NCI-H510A (cell line): ENCODE results near the gene ODF2.
"Not testable (repeated sequence)": the region's sequence is repeated elsewhere in the genome, so short reads cannot be mapped to it uniquely, and the experiment has no call there.

Experiments used
- DNase-seq: peaks from one replicate; lab custom pipeline; 2025; lab: John Stamatoyannopoulos, UW

Gene ODF2

DNA sequence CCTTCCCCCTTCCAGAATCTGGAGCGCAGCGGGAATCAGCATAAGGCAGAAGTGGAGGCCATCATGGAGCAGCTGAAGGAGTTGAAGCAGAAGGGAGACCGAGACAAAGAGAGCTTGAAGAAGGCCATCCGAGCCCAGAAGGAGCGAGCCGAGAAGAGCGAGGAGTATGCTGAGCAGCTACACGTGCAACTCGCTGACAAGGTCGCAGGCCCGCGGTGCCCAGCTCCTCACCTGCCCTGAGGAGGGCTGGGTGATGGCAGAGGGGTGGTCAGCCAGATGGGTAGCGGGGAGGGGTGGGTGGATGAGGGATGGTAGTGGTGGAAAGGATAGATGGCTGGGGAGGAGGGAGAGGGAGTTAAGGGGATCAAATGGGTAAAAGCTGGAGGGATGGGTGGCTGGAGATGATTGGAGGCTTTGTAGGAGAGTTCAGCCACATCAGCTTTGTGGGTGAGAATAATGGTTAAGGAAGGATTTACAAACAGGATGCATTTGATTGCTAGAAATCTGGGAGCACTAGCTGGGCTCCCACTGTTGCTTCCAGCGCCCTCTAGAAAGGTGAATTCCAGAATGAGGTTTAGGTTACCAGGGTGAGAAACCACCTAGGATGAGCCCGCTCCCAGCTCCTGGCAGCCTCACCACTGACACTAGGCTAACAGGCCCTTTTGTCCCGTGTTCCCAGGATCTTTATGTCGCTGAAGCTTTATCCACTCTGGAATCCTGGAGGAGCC is 29.0 kb downstream of the ODF2 start:
- no peak for DNase-seq

DNA sequence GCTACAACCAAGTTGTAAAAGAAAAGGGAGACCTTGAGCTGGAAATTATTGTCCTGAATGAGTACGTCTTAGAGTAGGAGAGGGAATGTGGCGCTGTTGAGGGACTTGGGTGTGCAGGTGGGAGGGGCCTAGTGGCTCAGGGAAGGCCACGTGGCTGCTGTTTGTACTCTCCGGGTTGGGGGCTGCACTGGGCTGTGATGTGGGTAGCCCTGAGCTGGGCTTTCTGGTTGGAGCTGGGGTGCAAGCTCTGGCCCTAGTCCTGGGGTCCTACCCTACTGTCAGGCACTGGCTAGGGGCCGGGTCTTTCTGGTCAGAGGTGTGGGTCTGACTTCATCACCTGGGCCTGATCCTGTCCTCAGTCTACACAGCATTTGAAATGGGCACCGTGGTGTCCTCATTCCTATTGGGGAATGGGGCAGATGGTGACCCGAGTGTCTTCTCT is 29.6 kb downstream of the ODF2 start:
- no peak for DNase-seq

DNA sequence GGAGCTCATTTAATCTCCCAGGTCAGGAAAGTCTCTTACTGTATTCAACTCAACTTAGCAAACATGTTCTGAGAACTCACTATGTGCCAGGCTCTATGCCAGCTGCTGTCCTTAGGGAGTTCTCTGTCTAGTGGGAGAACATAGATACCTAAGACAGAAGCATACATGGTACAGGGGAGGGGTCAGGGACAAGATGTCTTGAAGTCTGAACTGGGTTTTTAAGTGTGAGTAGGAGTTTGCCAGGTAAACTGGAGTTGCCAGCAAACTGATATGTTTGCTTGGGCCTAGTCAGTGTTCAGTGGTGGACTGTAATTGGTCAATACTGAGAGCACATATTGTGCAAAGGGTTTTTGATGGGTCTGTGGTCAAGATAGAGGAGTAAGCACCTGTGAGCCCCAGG is 30.4 kb downstream of the ODF2 start:
- no peak for DNase-seq

DNA sequence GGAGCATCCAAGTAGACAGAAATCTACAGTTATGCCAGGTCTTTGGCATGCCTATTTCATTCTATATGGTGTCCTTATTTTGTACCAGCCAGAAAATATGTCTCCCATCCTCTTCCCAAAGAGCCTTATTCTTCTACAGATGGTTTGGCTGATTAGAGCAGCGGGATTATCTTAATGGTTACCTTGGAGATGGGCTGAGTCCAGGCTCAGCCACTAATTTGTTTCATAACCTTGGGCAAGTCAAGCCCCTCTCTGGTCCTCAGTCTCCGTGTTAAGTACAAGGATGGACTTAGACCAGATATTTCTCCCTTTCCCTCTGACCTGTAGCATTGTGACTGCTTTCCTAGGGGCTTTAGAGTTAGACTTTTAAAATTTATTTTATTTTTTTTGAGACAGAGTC is 37.6 kb downstream of the ODF2 start:
- DNase-seq, result no peak

DNA sequence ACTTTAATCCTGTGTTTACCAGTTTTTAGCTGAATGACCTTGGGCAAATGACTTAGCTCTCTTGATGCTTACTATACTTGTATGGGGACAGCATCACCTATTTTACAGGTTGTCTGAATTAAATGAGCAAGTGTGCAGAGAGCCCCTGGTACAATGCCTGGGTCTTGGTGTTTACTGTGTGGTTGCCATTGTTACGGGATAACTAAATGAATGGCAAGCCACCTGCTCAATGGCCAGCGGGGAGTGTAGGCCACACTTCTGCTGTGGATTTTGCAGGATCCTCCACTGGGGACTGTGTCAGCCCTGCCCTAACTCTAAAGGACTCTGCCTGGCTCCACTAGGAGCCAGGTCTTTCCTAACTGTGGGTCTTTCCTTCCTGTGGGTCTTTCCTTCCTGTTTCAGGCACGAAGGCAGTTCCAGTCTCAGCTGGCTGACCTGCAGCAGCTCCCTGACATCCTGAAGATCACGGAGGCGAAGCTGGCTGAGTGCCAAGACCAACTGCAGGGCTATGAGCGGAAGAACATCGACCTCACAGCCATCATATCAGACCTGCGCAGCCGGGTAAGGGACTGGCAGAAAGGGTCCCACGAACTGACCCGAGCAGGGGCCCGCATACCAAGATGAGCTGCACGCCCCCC is 38.4 kb downstream of the ODF2 start:
- peak; percentile 58 for DNase-seq

DNA sequence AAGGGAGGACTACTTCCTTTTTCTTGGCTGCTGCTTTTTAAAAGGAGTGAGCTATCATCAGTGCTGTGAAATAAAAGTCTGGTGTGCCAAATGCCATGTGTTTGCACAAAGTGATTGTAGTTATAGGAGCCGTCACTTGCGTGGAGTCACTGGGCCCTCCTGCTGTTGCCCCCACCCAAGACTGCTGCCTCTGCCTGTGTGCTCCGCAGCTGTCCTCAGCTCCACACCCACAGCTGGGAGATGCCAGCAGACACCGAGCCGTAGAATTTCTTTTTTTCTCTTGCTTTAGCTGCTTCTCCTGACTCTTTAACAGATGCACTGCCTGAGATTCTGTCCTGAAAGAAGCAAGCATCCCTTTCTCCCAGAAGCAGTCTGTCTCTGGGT is 38.9 kb downstream of the ODF2 start:
- no peak for DNase-seq

DNA sequence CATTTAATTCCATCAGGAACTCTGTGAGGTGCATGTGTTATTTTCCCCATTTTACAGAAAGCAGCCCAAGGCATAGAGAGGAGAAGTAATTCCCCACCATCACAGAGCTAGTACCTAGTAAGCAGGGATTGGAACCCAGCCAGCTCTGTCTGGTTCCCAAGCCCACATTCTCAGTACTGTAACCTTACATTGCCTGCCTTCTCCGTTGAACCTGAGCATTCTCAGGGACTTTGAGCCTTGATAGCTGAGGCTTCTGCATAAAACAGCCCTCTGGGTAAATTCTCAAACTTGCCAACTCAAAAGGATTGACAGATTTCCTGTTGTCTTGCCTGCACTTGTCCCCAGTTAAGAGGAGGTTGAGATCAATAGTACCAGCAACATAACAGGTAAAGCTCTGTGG is 39.5 kb downstream of the ODF2 start:
- DNase-seq, result no peak

DNA sequence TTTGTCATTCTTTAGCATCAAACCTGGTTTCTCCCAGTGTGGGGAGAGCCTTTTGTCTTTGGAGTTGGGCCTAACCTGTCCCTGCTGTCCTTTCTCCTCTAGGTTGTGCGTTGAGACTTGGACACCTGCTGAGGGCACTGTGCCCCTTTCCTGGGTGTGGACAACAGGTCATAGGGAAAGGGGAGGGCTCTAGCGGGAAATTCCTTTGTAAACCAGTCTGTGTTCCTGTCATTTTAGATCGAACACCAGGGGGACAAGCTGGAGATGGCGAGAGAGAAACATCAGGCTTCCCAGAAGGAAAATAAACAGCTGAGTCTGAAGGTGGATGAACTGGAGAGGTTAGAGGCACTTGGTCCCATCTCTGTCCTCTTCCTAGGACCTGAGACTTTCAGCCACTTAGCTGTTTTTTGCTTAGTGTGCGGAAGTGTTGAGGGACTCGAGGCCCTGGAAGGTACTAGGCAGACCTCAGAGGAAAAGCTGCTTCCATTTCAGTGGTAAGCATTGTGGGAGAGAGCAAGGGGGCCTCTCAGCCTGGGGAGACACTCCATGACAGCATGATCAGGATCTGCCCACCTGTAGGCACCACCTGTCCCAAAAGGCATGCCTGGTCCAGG is 40.1 kb downstream of the ODF2 start:
- DNase-seq, result no peak

DNA sequence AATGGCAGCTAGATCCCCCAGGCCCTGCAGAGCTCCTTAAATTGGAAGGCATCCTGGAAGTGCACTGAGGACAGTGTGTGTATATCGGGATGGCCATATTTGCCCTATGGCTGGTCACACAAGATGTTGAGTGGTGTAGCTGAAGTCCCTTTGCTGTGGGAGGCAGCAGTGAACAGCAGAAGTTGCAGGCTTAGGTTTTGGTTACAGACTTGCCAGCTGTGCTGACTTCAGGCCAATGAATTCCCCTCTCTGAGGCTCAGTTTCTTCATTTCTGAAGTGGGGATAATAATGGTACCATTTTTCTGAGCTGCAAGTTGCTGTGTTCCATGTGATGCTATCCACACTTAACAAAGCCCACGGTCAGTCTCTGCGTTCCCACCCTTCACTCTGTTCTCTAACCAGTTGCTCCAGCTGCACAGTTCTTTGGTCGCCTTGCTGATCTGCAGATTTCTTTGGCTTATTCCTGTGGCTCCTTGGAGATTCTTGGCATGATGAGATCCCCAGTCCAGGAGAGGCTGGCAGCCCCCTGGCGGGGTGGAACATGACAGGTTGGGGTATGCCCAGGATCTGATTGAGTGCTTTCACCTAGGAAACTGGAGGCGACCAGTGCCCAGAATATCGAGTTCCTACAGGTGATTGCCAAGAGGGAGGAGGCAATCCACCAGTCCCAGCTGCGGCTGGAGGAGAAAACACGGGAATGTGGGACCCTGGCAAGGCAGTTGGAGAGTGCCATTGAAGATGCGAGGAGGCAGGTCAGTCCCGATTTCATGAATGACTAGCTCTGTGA is 42.2 kb downstream of the ODF2 start:
- no peak for DNase-seq

DNA sequence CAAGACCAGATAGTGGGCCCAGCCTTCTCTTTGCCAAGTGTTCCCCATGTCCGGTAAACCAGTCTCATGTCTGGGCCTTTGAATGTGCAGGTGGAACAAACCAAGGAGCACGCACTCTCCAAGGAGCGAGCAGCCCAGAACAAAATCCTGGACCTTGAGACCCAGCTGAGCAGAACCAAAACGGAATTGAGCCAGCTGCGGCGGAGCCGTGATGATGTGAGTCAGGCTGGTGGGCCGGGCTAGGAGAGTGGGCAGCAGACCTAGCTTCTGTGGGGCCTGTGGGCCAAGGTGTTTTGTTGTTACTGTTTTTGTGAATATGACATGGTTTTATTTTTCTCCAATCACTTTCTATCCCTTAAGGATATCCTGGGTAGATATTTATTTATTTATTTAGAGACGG is 43.1 kb downstream of the ODF2 start:
- DNase-seq, result no peak

DNA sequence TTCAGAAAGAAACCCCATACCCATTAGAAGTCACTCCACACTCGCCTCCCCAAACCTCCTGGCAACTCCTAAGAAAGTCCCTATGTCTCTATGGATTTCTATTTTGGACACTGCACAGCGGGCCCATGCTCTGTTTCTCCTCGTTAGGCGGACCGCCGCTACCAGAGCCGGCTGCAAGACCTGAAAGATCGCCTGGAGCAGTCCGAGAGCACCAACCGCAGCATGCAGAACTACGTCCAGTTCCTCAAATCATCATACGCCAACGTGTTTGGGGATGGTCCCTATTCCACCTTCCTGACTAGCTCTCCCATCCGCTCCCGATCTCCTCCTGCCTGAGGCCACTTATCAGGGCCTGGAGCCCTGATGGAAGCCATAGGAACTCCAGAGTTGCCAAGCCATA is 44.1 kb downstream of the ODF2 start:
- no peak for DNase-seq

DNA sequence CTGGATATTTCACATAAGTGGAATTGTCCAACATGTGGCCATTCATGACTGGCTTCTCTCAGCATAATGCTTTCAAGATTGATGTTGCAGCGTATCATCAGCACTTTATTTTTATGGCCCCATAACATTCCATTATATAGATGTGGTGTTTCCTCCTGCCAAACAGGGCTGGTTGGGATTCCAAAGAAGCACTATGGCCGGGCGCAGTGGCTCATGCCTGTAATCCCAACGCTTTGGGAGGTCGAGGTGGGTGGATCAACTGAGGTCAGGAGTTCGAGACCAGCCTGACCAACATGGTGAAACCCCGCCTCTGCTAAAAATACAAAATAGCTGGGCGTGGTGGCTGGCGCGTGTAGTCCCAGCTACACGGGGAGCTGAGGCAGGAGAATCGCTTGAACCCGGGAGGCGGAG is 47.6 kb downstream of the ODF2 start:
- DNase-seq, result not testable (repeated sequence)

DNA sequence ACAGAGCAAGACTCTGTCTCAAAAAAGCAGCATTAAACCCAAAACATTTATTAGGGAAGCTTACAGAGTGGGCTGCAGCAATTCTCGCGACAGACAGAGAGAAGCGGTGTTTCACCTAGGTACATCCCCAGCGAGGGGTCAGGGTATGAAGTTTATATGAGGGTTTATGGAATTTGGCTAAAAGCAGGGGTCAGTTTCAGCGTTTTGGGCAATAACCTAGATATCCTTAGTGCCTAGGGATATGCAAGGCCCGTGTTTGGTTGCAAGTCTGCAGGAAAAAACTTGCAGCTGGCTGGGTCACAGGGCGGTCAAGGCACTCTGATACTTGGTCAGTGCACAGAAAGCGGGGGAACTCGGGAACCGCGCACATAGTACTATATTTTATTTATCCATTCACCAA is 48.1 kb downstream of the ODF2 start:
- DNase-seq, result no peak

DNA sequence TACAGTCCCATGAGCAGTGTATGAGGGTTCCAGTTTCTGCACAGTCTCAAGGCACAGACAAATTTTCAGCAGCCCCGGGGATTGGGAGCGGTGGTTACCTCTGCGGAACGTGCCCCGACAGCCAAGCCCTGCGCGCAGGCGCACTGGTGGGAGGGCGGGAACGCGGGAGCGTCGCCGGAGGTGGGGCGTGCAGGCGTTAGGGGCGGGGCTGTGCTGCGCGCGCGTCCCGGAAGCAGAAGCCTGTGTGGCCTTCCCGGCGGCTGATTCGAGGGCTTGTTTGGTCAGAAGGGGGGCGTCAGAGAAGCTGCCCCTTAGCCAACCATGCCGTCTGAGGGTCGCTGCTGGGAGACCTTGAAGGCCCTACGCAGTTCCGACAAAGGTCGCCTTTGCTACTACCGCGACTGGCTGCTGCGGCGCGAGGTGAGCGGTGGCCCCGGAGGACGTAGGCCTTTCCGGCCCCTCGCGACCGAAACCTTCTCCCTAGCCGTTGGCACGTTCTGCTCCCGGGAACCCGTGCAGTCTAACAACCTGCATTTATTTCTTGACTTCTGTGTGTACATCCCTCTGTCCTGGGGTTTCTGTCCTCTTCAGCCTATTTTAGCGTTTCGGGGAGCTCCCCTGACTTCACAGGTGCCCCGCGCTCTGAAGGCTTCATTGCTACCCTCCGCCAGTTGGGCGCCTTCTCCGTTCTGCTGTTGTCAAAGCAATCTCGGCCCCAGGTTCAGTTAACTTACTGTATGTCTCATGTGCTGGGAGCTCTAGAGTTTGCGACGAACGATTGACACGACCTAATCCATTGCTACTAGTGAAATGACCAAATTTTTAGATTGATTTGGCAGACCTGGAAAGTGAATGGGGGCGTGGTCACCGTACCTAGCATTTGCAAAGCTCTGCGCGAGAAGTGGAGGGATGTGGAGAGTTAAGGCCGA is 48.9 kb downstream of the ODF2 start, which contains the start of gene GLE1:
TSS of gene GLE1 (plus strand) at position 235 of the 929 bp plus-strand sequence. CDS start at position 322, 87 bp downstream.
- DNase-seq, result peak; percentile 79

DNA sequence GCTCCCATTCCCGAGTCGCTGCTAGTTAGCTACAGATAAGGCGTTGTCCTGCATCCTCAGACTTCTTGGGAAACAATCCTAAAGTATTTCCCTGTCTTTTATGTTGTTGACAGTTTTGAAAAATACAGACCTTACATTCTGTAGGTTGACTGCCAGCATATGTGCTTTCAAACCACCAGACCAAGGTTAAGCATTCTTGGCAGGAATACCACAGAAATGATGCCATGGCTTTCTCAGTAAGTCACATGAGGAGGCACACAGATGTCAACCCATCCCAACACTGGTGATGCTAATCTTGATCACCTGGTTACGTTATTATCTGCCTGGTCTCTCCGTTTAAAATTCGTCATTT is 49.6 kb downstream of the ODF2 start:
- DNase-seq, result no peak

DNA sequence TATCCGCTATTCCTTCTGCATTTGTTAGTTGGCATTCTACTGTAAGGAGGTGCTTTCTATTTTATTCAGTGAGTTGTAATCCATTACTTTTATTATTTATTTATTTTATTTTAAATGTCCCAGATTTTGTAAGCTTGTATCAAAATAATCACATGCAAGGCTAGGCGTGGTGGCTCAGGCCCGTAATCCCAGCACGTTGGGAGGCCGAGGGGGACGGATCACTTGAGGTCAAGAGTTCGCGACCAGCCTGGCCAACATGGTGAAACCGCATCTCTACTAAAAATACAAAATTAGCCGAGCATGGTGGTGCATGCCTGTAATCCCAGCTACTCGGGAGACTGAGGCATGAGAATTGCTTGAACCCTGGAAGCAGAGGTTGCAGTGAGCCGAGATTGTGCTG is 50.1 kb downstream of the ODF2 start:
- DNase-seq, result not testable (repeated sequence)

DNA sequence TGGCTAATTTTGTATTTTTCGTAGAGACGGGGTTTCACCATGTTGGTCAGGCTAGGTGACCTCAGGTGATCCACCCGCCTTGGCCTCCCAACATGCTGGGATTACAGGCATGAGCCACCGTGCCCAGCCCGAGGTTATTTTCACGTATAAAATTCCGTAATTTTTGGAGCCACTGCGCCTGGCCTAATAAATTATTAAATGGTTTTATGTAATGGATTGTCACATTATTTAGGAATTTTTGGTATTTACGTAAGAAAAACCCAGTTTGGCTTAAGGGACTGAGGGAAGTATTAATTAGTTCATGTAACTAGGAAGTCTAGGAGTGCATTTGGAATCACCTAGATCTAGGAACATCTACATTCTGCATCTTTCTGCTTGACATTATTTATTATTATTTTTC is 57.0 kb downstream of the ODF2 start:
- DNase-seq, result no peak

DNA sequence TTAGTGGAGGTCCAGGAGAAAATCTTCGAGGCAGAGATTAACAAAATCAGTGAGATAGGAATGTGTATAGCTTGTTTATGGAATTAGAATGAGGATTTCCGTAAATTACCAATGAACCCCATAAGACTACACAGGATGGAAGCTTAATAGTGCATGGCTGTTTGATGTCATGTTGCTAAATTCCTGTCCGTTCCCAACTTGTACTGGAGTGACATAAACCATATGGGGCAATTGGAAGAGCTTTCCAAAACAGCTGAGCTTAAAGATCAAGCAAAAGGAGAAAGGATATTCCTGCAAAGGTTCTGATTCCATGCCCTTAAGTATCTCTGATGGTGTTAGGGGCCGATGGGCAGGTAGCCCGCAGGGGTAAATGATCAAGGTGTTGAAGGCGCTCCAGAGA is 66.2 kb downstream of the ODF2 start:
- no peak for DNase-seq

DNA sequence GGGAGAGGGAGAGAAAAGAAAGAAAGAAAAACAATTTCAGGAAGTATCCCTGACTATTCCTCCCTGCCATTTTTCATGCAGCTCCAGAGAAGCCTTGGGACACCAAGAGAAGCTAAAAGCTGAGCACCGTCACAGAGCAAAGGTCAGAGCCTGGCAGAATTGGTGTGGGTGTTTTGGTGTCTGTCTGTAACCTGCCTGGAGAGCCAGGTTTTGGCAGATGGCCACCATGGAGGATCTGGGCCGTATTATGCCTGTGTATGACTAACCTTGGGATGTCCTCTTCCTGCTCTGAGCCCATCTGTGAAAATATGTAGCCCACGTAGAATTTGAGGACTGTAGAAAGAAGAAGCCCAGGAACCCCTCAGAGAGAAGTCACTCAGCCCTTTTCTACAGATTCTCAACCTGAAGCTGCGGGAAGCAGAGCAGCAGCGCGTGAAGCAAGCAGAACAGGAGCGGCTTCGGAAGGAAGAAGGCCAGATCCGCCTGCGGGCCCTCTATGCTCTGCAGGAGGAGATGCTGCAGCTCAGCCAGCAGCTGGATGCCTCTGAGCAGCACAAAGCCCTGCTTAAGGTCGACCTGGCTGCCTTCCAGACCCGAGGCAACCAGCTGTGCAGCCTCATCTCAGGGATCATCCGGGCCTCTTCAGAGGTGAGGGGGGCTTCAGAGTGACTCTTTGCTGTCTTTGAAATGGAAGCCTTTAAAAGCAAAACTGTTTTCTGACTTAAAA is 67.6 kb downstream of the ODF2 start:
- no peak for DNase-seq

DNA sequence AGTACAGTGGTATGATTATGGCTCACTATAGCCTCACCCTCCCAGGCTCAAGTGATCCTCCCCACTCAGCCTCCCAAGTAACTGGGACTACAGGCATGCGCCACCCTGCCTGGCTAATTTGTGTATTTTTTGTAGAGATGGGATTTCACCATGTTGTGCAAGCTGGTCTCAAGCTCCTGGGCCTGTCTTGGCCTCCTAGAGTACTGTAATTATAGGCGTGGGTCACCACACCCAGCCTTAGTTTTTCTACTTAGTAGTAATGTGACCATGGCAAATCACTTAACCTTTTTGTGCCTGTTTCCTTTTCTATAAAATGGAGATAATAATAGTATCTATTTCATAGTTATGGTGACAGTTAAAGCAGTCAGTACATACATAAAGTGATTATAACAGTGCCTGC is 70.9 kb downstream of the ODF2 start:
- no peak for DNase-seq
